Progenitor cell of endocrine pancreas (in vitro differentiated cells): ENCODE data around the gene LRRTM3. TPM values are rescaled to one million over a fixed set of nuclear protein-coding genes. Genes with fewer than 3 reads are reported as not detected.

Experiments used
- DNase-seq: peaks from one replicate; pipeline ENCODE4 v3.0.0; 2021; ENCODE audit warnings: low spot score; ENCODE audit not compliant: unreplicated experiment
- H3K27ac Mint-ChIP-seq: 2 replicates; pipeline ENCODE4 v1.8.0; 2021; ENCODE audit warnings: mild to moderate bottlenecking, moderate library complexity, mixed read lengths
- H3K27me3 Mint-ChIP-seq: 2 replicates; pipeline ENCODE4 v1.8.0; 2021; ENCODE audit warnings: mixed read lengths
- H3K36me3 Mint-ChIP-seq: 2 replicates; pipeline ENCODE4 v1.8.0; 2022; ENCODE audit warnings: mixed read lengths; ENCODE audit not compliant: insufficient read depth
- H3K4me1 Mint-ChIP-seq: 2 replicates; pipeline ENCODE4 v1.8.0; 2021; ENCODE audit warnings: low read depth, mixed read lengths
- H3K4me3 Mint-ChIP-seq: 2 replicates; pipeline ENCODE4 v1.8.0; 2021; ENCODE audit warnings: low read depth, mild to moderate bottlenecking, moderate library complexity, mixed read lengths
- H3K9me3 Mint-ChIP-seq: 2 replicates; pipeline ENCODE4 v1.8.0; 2021; ENCODE audit warnings: low read depth, mixed read lengths
- CTCF ChIP-seq: fragments of 200-600 bp; sonication (generic); IDR thresholded peaks from one replicate; pipeline ENCODE4 v1.5.0; 2021; ENCODE audit warnings: antibody characterized with exemption, mild to moderate bottlenecking; ENCODE audit not compliant: unreplicated experiment
- total RNA-seq: library from RNA; stranded (reverse); gene quantifications from 2 replicates; pipeline ENCODE4 v1.2.1, GENCODE V29; 2021

The LRRTM3 gene
- total RNA-seq, 1 donor from 2014 or later = not detected

- Mint-ChIP-seq H3K27ac (no peak overlapping the region), H3K4me3 (no peak overlapping the region), H3K4me1 (peaks cover 3% of the 10 kb centered on the region), H3K9me3 (no peaks in the 10 kb centered on the region), H3K36me3 (no peaks in the 10 kb centered on the region), H3K27me3 (no peaks in the 10 kb centered on the region)
- DNase-seq = no peak
- TF ChIP-seq CTCF = no peak
Measured at GRCh38 chr10:66942407-66942806, 16.6 kb downstream of the LRRTM3 start.

GRCh38 chr10:66943590-66943989 is 17.8 kb downstream of the LRRTM3 start:
- Mint-ChIP-seq H3K27me3 (no peaks in the 10 kb centered on the region), H3K36me3 (no peaks in the 10 kb centered on the region)
- TF ChIP-seq CTCF = no peak

GRCh38 chr10:66951896-66952295 is 26.1 kb downstream of the LRRTM3 start:
- no peaks in the 10 kb centered on the region for H3K36me3 Mint-ChIP-seq
- no peaks in the 10 kb centered on the region for H3K9me3 Mint-ChIP-seq
- H3K4me3 Mint-ChIP-seq = no peak overlapping the region
- TF ChIP-seq CTCF = no peak
- H3K27ac Mint-ChIP-seq = no peak overlapping the region
- DNase-seq = no peak
- H3K4me1 Mint-ChIP-seq = peaks cover 4% of the 10 kb centered on the region
- no peaks in the 10 kb centered on the region for H3K27me3 Mint-ChIP-seq

More at GRCh38 chr10:66943590-66943989, 17.8 kb downstream of the LRRTM3 start:
- H3K9me3 Mint-ChIP-seq = no peaks in the 10 kb centered on the region
- no peak for DNase-seq
- no peak overlapping the region for H3K4me3 Mint-ChIP-seq
- H3K4me1 Mint-ChIP-seq = peaks cover 3% of the 10 kb centered on the region
- no peak overlapping the region for H3K27ac Mint-ChIP-seq

- Mint-ChIP-seq H3K4me1 (peaks cover 2% of the 10 kb centered on the region), H3K27me3 (peaks cover 3% of the 10 kb centered on the region), H3K4me3 (no peak overlapping the region), H3K9me3 (peaks cover 2% of the 10 kb centered on the region), H3K36me3 (no peaks in the 10 kb centered on the region), H3K27ac (no peak overlapping the region)
- TF ChIP-seq CTCF = no peak
- no peak for DNase-seq
Measured at GRCh38 chr10:66958466-66958865, 32.6 kb downstream of the LRRTM3 start.

GRCh38 chr10:66964946-66965345 is 39.1 kb downstream of the LRRTM3 start:
- Mint-ChIP-seq H3K36me3 (no peaks in the 10 kb centered on the region), H3K9me3 (peaks cover 3% of the 10 kb centered on the region), H3K27me3 (no peaks in the 10 kb centered on the region), H3K4me1 (no peaks in the 10 kb centered on the region), H3K27ac (no peak overlapping the region), H3K4me3 (no peak overlapping the region)
- DNase-seq = no peak
- TF ChIP-seq CTCF = no peak
